ENCODE data around the gene NSDHL. TPM values are rescaled to one million over a fixed set of nuclear protein-coding genes. Genes with fewer than 3 reads are reported as not detected.

NSDHL gene
- total RNA-seq, 1 experiment from 2014 or later, result 31.6 TPM

DNA sequence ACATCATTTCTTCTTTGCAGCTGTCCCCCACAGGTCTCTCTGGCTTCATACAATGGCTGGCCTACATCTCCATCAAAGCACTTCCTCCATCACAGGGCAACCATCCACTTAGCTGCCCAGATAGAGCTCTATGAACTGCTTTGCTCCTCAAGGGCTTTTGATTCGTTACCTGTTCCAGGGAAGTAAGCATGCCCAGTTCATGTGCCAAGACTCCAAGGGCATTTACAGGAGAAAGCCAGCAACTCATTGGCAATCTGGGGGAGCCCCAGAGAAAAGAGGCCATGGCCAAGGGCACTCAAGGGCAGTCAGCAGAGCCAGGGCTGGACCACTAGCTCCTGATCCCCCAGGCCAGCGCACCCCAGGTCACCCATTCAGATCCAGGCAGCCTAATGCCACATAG lies 42.5 kb downstream of the NSDHL start:
- no peak overlapping the region for H2AFZ ChIP-seq (ENCODE audit: low read length)
- peaks cover 7 to 13% of the 10 kb centered on the region in 2 experiments for H3K4me1 Mint-ChIP-seq
- DNase-seq, result no peak
- H3K9me3 Mint-ChIP-seq, result peaks cover 81 to 91% of the 10 kb centered on the region in 2 experiments
- no peak overlapping the region for H3K23ac ChIP-seq (ENCODE audit: insufficient read length, low read depth, low read length)
- H3K27me3 Mint-ChIP-seq (ENCODE audit: low read depth), result peaks cover 17% of the 10 kb centered on the region
- H4K20me1 ChIP-seq (ENCODE audit: control insufficient read depth, insufficient read depth, insufficient read length), result no peaks in the 10 kb centered on the region
- H2BK12ac ChIP-seq (ENCODE audit: insufficient read length, low read depth, low read length), result no peak overlapping the region
- H3K27me3 ChIP-seq (ENCODE audit: insufficient read depth, low read length), result no peaks in the 10 kb centered on the region
- H4K5ac ChIP-seq (ENCODE audit: insufficient read length, low read depth, low read length), result no peak overlapping the region
- no peak overlapping the region for H3K4ac ChIP-seq (ENCODE audit: low read depth, low read length)
- H3T11ph ChIP-seq (ENCODE audit: low read length), result no peak overlapping the region
- no peak overlapping the region for H2BK15ac ChIP-seq (ENCODE audit: low read depth, low read length)
- no peak overlapping the region for H4K91ac ChIP-seq (ENCODE audit: insufficient read length, low read depth, low read length)
- no peaks in the 10 kb centered on the region for H3K4me1 ChIP-seq (ENCODE audit: insufficient read depth, low read length)
- TF ChIP-seq CTCF (conservative IDR thresholded peaks at IDR 0.05), result no peak
- no peak overlapping the region for H3K27ac Mint-ChIP-seq
- H3K9ac ChIP-seq (ENCODE audit: extremely low read depth, insufficient read length, low read length), result no peak overlapping the region
- H2BK120ac ChIP-seq (ENCODE audit: low read depth, low read length, poor library complexity, severe bottlenecking), result no peak overlapping the region
- H3K27ac ChIP-seq (ENCODE audit: insufficient read length, low read depth, low read length), result no peak overlapping the region
- no CpG with 5 or more reads among the region's 2 CpGs for WGBS (ENCODE audit: extremely low coverage, insufficient read length, low lambda C conversion rate)
- H3K18ac ChIP-seq (ENCODE audit: insufficient read length, low read depth, low read length), result no peak overlapping the region
- H3K4me2 ChIP-seq (ENCODE audit: insufficient read depth, insufficient read length, low read length), result no peak overlapping the region
- no peak overlapping the region for H4K8ac ChIP-seq (replicated peaks; ENCODE audit: insufficient read length, low read depth, low read length)
- no peak overlapping the region for H3K56ac ChIP-seq (ENCODE audit: insufficient read length, low read depth, low read length)
- H2BK20ac ChIP-seq (ENCODE audit: low read depth, low read length, poor library complexity, severe bottlenecking), result no peak overlapping the region
- no peaks in the 10 kb centered on the region for H3K23me2 ChIP-seq (ENCODE audit: insufficient read length, low read depth, low read length, poor library complexity, severe bottlenecking)
- no peaks in the 10 kb centered on the region for H3K79me1 ChIP-seq (ENCODE audit: insufficient read depth, low read depth, low read length, poor library complexity, severe bottlenecking)
- no peak overlapping the region for H3K14ac ChIP-seq (ENCODE audit: insufficient read depth, low read length)
- H3K79me2 ChIP-seq (ENCODE audit: insufficient read depth, low read length), result no peaks in the 10 kb centered on the region
- H3K4me3 Mint-ChIP-seq, result no peak overlapping the region
- no peak overlapping the region for H2BK5ac ChIP-seq (ENCODE audit: insufficient read length, low read length)
- peaks cover 28 to 40% (median 36%) of the 10 kb centered on the region in 3 experiments for H3K36me3 Mint-ChIP-seq (ENCODE audit: insufficient read depth in 1 of 3, low read depth in 3 of 3)
- peaks cover 44% of the 10 kb centered on the region for H3K9me3 ChIP-seq (ENCODE audit: control insufficient read depth, low read depth, low read length)
- H2AK5ac ChIP-seq (ENCODE audit: insufficient read length, low read length), result no peak overlapping the region

All from H9 (cell line).